GM12878 (cell line): ENCODE measurements around the gene ANKIB1. TPM values are rescaled to one million over a fixed set of nuclear protein-coding genes. Genes with fewer than 3 reads are reported as not detected.

ENCODE experiments used
- ATAC-seq: fragments of 200-7000 bp; cut with Tn5 transposase; 3 replicates; pipeline ENCODE4 v1.9.1; 2020; ENCODE audit warnings: mild to moderate bottlenecking, moderate library complexity
- BruUV-seq: library from RNA; stranded (reverse); fragments of 400-500 nt; replicated peaks from 2 replicates; lab custom pipeline; 2021; lab: Mats Ljungman, UMichigan
- CTCF ChIA-PET: fragments of 300-600 bp; sonication (Branson Sonifier 250); formaldehyde crosslinking; extraction: SDS; loops from one replicate; lab custom pipeline; 2021; ENCODE audit warnings: inconsistent platforms; lab: Yijun Ruan, JAX
- POLR2A ChIA-PET: fragments of 350-600 bp; formaldehyde crosslinking; extraction: SDS; loops from one replicate; lab custom pipeline; 2021; ENCODE audit warnings: inconsistent platforms; lab: Charles Lee
- RAD21 ChIA-PET: fragments of 300-600 bp; sonication (Branson Sonifier 250); formaldehyde crosslinking; loops from one replicate; lab custom pipeline; 2023; ENCODE audit warnings: antibody characterized with exemption; ENCODE audit not compliant: unreplicated experiment; lab: Charles Lee
- SMC1A ChIA-PET: fragments of 300-600 bp; sonication (Branson Sonifier 250); formaldehyde crosslinking; loops from one replicate; lab custom pipeline; 2023; ENCODE audit not compliant: unreplicated experiment, uncharacterized antibody; lab: Charles Lee
- DNase-seq: peaks from one replicate; pipeline ENCODE4 v3.0.0-alpha.2; 2011; ENCODE audit warnings: low read depth, low spot score
- FAIRE-seq: peaks from 3 replicates; lab custom pipeline; 2011; peaks lifted over from hg19 to GRCh38; lab: Jason Lieb, UNC
- H2AFZ ChIP-seq: 2 replicates; pipeline ENCODE4 v1.6.0; 2011; ENCODE audit warnings: low read depth, low read length, control low read depth; ENCODE audit not compliant: control insufficient read depth
- H3K27ac ChIP-seq: 2 replicates; pipeline ENCODE4 v1.5.1; 2011; ENCODE audit warnings: control low read depth; ENCODE audit not compliant: control insufficient read depth, insufficient read depth
- H3K27me3 ChIP-seq, 2 experiments: replicated peaks in 1 of 2; 2 replicates each; pipeline versions ENCODE4 v1.6.0 to v1.6.1; 2011; ENCODE audit warnings: low read length in 1 of 2; ENCODE audit not compliant: control insufficient read depth in 2 of 2, insufficient read depth in 2 of 2
- H3K36me3 ChIP-seq, 2 experiments: 2 replicates each; pipeline ENCODE4 v1.5.1; 2011; ENCODE audit warnings: low read length in 1 of 2; ENCODE audit not compliant: control insufficient read depth in 2 of 2, insufficient read depth in 2 of 2
- H3K4me1 ChIP-seq: 2 replicates; pipeline ENCODE4 v1.6.1; 2011; ENCODE audit warnings: mild to moderate bottlenecking, low read length, moderate library complexity, mixed read lengths; ENCODE audit not compliant: control insufficient read depth, insufficient read depth
- H3K4me2 ChIP-seq: 2 replicates; pipeline ENCODE4 v1.6.0; 2011; ENCODE audit warnings: control low read depth; ENCODE audit not compliant: control insufficient read depth, insufficient read depth
- H3K4me3 ChIP-seq: fragments of 200-600 bp; sonication (generic); 2 replicates; pipeline ENCODE4 v1.5.1; 2016
- H3K79me2 ChIP-seq: 2 replicates; pipeline ENCODE4 v1.6.0; 2011; ENCODE audit warnings: low read length; ENCODE audit not compliant: control insufficient read depth, insufficient read depth
- H3K9ac ChIP-seq: 2 replicates; pipeline ENCODE4 v1.8.0; 2011; ENCODE audit warnings: low read length, control low read depth, mixed read lengths; ENCODE audit not compliant: control insufficient read depth, insufficient read depth
- H3K9me3 ChIP-seq: replicated peaks from 3 replicates; pipeline ENCODE4 v1.5.1; 2011; ENCODE audit warnings: mild to moderate bottlenecking, low read length; ENCODE audit not compliant: control insufficient read depth, insufficient read depth
- H4K20me1 ChIP-seq: 2 replicates; pipeline ENCODE4 v1.6.0; 2011; ENCODE audit not compliant: control insufficient read depth, insufficient read depth
- ATF3 ChIP-seq: IDR thresholded peaks from 2 replicates; pipeline ENCODE4 v1.6.1; 2011; ENCODE audit warnings: low read depth, mild to moderate bottlenecking, low read length, moderate library complexity, borderline replicate concordance; ENCODE audit errors: extremely low read depth
- FOS ChIP-seq: IDR thresholded peaks from 3 replicates; pipeline ENCODE4 v1.6.1; 2011; ENCODE audit warnings: borderline replicate concordance; ENCODE audit not compliant: insufficient read length; ENCODE audit errors: extremely low read depth
- LARP7 ChIP-seq: fragments of 450-650 bp; IDR thresholded peaks from 2 replicates; pipeline ENCODE4 v1.6.1; 2017; ENCODE audit warnings: mild to moderate bottlenecking
- MEF2B ChIP-seq: fragments of 450-650 bp; IDR thresholded peaks from 2 replicates; pipeline ENCODE4 v1.6.1; 2018; ENCODE audit warnings: mild to moderate bottlenecking, moderate library complexity; ENCODE audit not compliant: partially characterized antibody, poor library complexity, severe bottlenecking
- NFYB ChIP-seq: IDR thresholded peaks from 2 replicates; pipeline ENCODE4 v1.6.1; 2011; ENCODE audit warnings: low read depth, mild to moderate bottlenecking, low read length, improper control_type of control experiment, moderate library complexity; ENCODE audit not compliant: insufficient read depth
- RAD21 ChIP-seq: IDR thresholded peaks from 2 replicates; pipeline ENCODE4 v1.6.1; 2011; ENCODE audit warnings: mild to moderate bottlenecking, low read depth, low read length, moderate library complexity; ENCODE audit not compliant: insufficient read depth
- WGBS: methylation state at CpG from one replicate; pipeline ENCODE4 v1.1.6; 2016; ENCODE audit warnings: low lambda C conversion rate; ENCODE audit not compliant: insufficient replicate concordance, insufficient coverage; ENCODE audit errors: missing lambda C conversion rate; 5-methylcytosine and 5-hydroxymethylcytosine counted together
- in situ Hi-C: fragments of 300-500 bp; cut with MboI; formaldehyde crosslinking; loops from 9 replicates; pipeline ENCODE4 v1.14.3; 2018; ENCODE audit warnings: mixed read lengths
- intact Hi-C: fragments of 100-400 bp; cut with micrococcal nuclease; formaldehyde crosslinking; loops from one replicate; pipeline ENCODE4 v1.14.2; 2022; ENCODE audit not compliant: unreplicated experiment
- polyA plus RNA-seq, 11 experiments: library from polyadenylated mRNA; depleted of rRNA in 4 of 11; unstranded in 6 of 11; stranded (reverse) in 5 of 11; fragments of >200 nt; fragmentation: Nextera tagmentation in 4 of 11; fragmentation: Illumina TruSeq in 1 of 11; extraction: Ambion mirVana in 4 of 11; extraction: Trizol in 1 of 11; gene quantifications; 1 replicate in 1 of 11; 2 replicates in 10 of 11; pipeline versions ENCODE4 v1.2.1 to v1.2.3, GENCODE V29; 2011 to 2016; ENCODE audit warnings: inconsistent platforms in 2 of 11, missing spikeins in 2 of 11, low read depth in 1 of 11
- total RNA-seq, 4 experiments: library from RNA; depleted of rRNA in 3 of 4; stranded (reverse); fragments of >200 nt in 3 of 4; fragmentation: Illumina TruSeq in 1 of 4; extraction: Trizol in 1 of 4; gene quantifications; 2 replicates each; pipeline versions ENCODE4 v1.2.1 to v1.2.3, GENCODE V29; 2013 to 2021

Gene ANKIB1
- total and polyA plus RNA-seq, 10 of the 15 experiments (the other 5 are each of a cell fraction or from before 2014, with no cell fraction given): 9.0 to 54.0 (median 21.9) TPM

DNA sequence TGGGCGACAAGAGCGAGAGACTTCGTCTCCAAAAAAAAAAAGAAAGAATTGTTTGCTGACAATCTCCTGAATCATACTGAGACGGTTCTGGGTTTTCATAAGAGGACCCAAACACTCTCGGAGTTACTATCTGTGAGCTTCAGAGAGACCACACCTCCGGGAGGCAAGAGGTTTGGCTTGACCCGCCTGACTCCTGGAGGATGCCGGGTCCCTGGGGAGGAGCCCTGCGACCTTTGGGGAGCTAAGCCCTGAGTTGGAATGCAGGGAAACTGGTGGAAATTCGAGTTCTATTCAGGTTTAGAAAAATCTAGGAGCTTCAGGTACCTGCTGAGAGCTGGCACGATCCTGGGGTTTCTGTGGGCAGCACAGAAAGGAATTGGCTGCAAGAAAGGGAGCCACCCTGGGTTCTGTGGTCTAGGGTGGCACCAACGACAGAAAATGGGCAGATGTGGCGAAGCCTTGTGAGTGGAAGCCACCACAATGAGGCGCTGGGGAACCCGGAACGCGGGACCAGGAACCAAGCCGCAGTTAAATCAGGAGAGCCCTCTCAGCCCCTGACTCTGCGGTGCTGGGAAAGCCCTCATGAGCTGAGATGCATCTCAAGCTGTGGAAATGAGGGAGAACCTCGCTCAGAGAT, 179.7 kb downstream of the ANKIB1 start:
- no peaks in the 10 kb centered on the region for H3K27me3 ChIP-seq
- BruUV-seq: no TSS peak
- H4K20me1 ChIP-seq: no peaks in the 10 kb centered on the region
- in situ Hi-C loops: loop anchor here (10.0 to 25.0 kb wide), 2 partner anchors 629 to 1338 kb away; no protein-coding TSS in a partner anchor
- ChIA-PET SMC1A (no interaction called here), RAD21 (interaction anchor here (0.7 to 4.4 kb wide), 2 partner anchors 16 to 22 kb away, joined by 3 to 45 read pairs; partner anchors contain the start of gene GATAD1), POLR2A (interaction anchor here (0.5 kb wide), 1 partner anchor 148 kb away, joined by 3 read pairs; no protein-coding TSS in a partner anchor), CTCF (interaction anchor here (0.6 to 7.5 kb wide), 10 partner anchors 11 to 890 kb away, joined by 3 to 86 read pairs (median 4); partner anchors contain the start of gene GATAD1)
- no peak overlapping the region for H3K27ac ChIP-seq
- no peaks in the 10 kb centered on the region for H3K79me2 ChIP-seq
- ATAC-seq: no peak
- 18% methylated on average over 17 of the region's 20 CpGs for WGBS
- H3K4me1 ChIP-seq: peaks cover 5% of the 10 kb centered on the region; the same call in 1 of the 2 replicates
- TF ChIP-seq ATF3 (no peak), LARP7 (no peak), NFYB (no peak), MEF2B (no peak), FOS (no peak), RAD21 (no peak)
- intact Hi-C loops: loop anchor here (2.0 kb wide), 1 partner anchor 629 kb away; no protein-coding TSS in a partner anchor
- FAIRE-seq: no peak
- H3K36me3 ChIP-seq: no peaks in the 10 kb centered on the region
- DNase-seq: no peak
- no peak overlapping the region for H3K9ac ChIP-seq
- H3K4me2 ChIP-seq: peak overlapping the region; percentile 60; the same call in 1 of the 2 replicates
- no peaks in the 10 kb centered on the region for H3K9me3 ChIP-seq
- peak overlapping the region; percentile 66 for H2AFZ ChIP-seq
- H3K4me3 ChIP-seq: no peak overlapping the region
